ENCODE data around the gene PER3. TPM values are rescaled to one million over a fixed set of nuclear protein-coding genes. Genes with fewer than 3 reads are reported as not detected.
A peak's percentile ranks its signal among the peaks of the same experiment; 100 is the strongest.

PER3 gene
- total RNA-seq: 9.8 TPM

DNA sequence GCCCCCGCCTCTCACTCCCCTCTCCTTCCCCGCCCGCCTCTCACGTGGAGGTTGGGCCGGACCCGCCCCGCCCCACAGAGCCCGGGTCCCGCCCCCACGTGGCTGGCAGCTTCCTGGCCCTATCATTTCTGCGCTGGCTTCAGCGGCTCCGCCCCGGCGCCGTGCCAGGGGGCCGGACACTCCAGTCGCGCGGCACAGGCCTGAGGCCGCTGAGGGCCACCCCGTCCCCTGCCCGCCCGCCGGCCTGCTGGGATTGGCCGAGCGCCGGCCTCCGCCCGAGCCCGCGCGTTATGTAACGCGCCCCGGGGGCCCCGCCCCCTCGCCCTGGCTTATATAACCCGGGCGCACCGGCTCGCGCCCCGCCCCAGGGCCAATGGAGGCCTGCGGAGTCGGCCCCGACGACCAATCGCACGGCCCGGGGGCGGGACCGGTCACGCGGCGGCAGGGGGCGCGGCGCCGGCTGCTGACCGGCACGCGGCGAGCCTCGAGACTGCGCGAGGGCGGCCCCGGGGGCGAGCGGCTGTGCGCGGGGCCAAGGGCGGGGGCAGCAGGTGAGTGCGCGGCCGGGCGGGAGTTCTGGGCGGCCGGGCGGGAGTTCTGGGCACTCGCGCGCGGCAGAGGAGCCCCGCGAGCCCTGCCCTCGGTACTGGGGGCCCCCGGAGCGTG, at the start of gene PER3:
Gene PER3 (plus strand): TSS at position 466 of the 666 bp plus-strand sequence. CDS start 587 bp downstream, outside the sequence.
- DNase-seq: peak; percentile 89

- no peak for DNase-seq
These were observed 46.0 kb upstream of the PER3 start for GRCh38 chr1:7738044-7738443.

GRCh38 chr1:7743346-7743745, 40.7 kb upstream of the PER3 start:
- peak; percentile 43 for DNase-seq

GRCh38 chr1:7744882-7745281, 39.2 kb upstream of the PER3 start:
- no peak for DNase-seq

DNA sequence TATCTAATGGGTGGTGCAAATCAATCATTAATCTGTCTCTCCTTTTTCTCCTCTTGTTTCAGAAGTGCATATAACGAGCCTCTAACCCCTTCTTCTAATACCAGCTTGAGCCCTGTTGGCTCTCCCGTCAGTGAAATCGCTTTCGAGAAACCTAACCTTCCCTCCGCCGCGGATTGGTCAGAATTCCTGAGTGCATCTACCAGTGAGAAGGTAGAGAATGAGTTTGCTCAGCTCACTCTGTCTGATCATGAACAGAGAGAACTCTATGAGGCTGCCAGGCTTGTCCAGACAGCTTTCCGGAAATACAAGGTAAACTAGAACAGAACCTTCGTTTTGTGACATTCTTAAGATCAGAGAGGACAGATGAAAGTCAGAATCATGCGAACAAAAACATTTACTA, 38.3 kb upstream of the PER3 start:
- no peak for DNase-seq

DNA sequence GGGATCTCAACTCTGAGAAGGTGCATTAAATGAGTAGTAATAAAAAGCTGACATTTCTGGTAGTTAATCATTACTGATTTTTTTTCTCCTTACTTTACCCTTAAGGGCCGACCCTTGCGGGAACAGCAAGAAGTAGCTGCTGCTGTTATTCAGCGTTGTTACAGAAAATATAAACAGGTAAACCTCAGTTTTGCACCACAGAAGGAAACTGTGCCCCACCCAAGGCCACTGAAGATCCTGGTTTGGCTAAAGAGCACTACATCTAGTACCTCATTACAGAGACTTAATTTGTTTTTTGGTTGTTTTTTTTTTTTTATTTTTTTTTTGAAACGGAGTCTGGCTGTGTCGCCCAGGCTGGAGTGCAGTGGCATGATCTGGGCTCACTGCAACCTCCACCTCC, 36.5 kb upstream of the PER3 start:
- DNase-seq: no peak

DNA sequence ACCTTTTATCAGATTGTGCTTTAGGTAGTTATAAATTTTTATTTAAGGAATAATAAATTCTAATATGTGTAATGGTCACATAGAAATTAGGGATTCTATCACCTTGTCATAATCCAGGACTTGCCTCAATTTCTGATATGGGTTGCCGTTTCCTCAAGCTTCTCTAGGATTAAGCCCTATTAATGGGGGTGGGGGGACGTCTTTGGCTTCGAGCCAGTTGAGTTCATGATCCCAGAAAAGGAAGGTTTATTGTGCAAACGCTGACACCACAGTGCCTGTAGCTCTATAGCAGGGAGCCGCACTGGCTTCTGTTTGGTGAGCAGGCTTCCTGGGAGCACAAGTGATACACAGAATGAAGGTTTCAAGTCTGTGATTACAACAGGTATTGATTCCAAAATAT, 35.0 kb upstream of the PER3 start:
- DNase-seq: no peak

- DNase-seq: no peak
These were observed 32.9 kb upstream of the PER3 start for GRCh38 chr1:7751174-7751573.

- peak; percentile 71 for DNase-seq
These were observed 31.3 kb upstream of the PER3 start for GRCh38 chr1:7752512-7753417.

DNA sequence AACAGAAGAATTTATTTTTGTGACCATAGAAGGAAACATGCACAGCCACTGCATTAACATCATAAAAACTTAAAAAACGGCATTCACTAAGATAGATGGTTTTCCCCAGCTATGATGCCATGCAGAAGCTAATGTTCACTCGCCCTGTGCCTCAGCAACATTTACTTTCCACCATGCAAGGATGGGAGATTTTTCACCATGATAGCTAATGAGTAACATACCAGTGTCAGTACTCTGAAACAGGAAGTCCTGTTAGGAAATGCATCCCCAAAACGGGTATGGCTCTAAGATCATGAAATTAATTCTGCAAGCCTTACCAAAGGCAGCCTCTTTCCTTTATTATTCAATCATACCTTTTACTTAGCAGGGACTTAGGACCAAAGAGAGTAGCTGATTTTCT, 30.4 kb upstream of the PER3 start:
- DNase-seq: no peak

GRCh38 chr1:7754234-7754633, 29.9 kb upstream of the PER3 start:
- DNase-seq: no peak

- no peak for DNase-seq
These were observed 28.6 kb upstream of the PER3 start for GRCh38 chr1:7755448-7755847.

DNA sequence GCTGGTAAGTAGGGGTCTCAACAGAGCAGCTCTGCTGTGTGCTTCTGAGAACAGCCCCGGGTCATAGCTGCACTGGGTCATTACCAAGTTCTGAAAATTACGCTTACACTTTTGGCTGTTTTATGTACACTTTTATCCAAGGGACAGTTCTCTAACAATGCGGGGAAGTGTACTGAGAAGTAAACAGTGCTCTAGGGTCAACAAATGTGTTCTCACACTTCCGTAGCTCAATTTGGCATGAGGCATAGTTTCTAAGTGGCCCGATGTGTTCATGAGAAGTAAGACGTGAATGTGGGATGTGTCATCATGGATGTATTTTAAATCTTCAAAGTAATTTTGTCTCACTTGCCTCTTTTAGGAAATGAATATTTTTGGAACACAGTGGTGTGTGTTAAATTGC, 23.8 kb upstream of the PER3 start:
- no peak for DNase-seq

GRCh38 chr1:7761103-7761502, 23.0 kb upstream of the PER3 start:
- DNase-seq: no peak

DNA sequence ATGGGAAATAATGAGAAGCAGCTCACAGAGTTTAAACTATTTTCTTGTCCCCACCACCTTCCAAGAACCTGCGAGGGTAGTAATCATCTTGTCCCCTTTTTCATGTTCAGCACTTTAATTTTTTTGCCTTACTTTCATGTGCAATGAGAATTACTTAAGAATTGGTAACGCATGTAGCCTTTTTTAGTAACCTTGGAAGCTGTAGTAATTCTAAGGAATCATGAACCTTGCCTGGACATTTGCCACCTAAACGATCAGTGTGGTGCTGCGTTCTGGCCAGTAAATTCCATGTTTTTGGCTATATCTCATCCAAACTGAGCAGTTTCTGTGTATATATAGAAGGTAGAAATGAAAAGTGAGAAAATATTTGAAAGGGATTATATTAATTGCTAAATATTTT, 16.9 kb upstream of the PER3 start:
- DNase-seq: no peak

- no peak for DNase-seq
These were observed 15.5 kb upstream of the PER3 start for GRCh38 chr1:7768583-7768982.

- DNase-seq: no peak
These were observed 14.2 kb upstream of the PER3 start for GRCh38 chr1:7769673-7770412.

DNA sequence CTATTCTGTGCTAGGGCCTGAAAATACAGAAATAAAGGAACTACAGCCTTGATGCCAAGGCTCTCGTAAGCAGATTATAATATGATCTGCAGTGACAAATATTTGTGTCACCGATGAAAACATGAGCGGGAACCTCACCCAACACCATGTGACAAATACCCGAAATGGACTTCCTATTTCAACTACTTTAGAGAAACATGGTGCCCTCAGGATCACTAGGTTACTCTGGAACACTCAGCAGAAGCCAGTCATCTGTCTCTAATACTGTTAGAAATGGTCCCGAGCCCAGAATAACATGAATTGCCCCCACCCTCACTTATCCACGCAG, 13.5 kb upstream of the PER3 start:
- no peak for DNase-seq

- peak; percentile 60 for DNase-seq
These were observed 12.9 kb upstream of the PER3 start, which contains the start of gene VAMP3 for GRCh38 chr1:7770997-7771822. TSS of gene VAMP3 (plus strand) at chr1:7771296. CDS start at chr1:7771384, 88 bp downstream.

DNA sequence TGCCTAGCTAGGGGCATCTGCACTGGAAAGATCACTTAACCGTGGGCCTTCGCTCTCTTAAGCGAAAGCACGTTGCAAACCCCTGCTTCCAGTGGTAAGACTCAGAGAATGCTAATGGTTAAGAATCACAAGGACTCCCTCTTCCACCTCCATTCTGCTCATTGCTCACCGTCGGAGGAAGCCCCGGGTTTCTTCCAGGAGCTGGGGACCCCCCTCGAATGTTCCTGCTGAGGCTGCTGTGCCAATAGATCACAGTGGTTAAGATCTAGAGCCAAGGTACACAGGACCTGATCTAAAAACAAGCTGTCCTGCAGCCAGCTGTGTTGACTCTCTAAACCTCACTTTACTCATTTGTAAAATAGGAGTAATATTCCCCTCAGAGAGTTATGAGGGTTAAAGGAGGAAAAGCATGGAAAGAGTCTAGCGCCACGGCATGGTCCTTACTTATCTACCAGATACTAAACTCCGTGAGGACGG, 12.2 kb upstream of the PER3 start:
- no peak for DNase-seq

- DNase-seq: no peak
These were observed 6.5 kb upstream of the PER3 start for GRCh38 chr1:7777591-7777990.

DNA sequence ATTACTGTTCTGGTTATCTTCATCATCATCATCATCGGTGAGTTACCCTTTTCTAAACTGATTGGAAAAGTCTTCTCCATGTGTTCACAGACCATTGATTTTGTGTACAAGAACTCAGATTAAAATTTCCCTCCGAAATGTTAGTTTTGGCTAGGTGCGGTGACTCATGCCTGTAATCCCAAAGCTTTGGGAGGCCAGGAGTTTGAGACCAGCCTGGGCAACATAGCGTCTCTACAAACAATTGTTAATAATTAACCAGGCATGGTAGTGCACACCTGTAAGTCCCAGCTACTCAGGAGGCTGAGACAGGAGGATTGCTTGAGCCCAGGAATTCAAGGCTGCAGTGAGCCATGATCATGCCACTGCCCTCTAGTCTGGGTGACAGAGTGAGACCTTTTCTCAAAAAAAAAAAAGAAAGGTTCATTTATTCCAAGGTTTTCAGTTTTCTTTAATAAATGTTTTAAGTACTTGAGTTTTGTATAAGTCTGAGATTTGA, 5.9 kb upstream of the PER3 start:
- no peak for DNase-seq

All from skin of body (tissue), 2 donors.